GM12874 (cell line): Measurements from ENCODE around the gene MGAT5.

ENCODE experiments used
- CTCF ChIP-seq: IDR thresholded peaks from 2 replicates; pipeline ENCODE4 v1.5.1; 2011; ENCODE audit warnings: low read depth, mild to moderate bottlenecking, control low read depth, low read length, moderate library complexity; ENCODE audit not compliant: insufficient read depth

The MGAT5 gene

GRCh38 chr2:134238371-134238770 is 15.5 kb upstream of the MGAT5 start:
- no peak for TF ChIP-seq CTCF

- no peak for TF ChIP-seq CTCF
Observed at GRCh38 chr2:134240061-134240460, 13.8 kb upstream of the MGAT5 start.

GRCh38 chr2:134241911-134242310 is 12.0 kb upstream of the MGAT5 start:
- no peak for TF ChIP-seq CTCF

GRCh38 chr2:134243244-134243643 is 10.6 kb upstream of the MGAT5 start:
- TF ChIP-seq CTCF: no peak

- no peak for TF ChIP-seq CTCF
Observed at GRCh38 chr2:134244086-134244485, 9.8 kb upstream of the MGAT5 start.

- TF ChIP-seq CTCF: no peak
Observed at GRCh38 chr2:134244587-134244986, 9.3 kb upstream of the MGAT5 start.

- peak; percentile 81 for TF ChIP-seq CTCF
Observed at GRCh38 chr2:134245340-134245984, 8.4 kb upstream of the MGAT5 start.
